NCI-H526 treated with DMSO at 0.1 percent for 48 hours (cell line): ENCODE measurements around the gene PHLDB3.
"Not testable (repeated sequence)": the region's sequence is repeated elsewhere in the genome, so short reads cannot be mapped to it uniquely, and the experiment has no call there.

Source experiments
- DNase-seq: peaks from one replicate; lab custom pipeline; 2025; lab: John Stamatoyannopoulos, UW

Gene PHLDB3

DNA sequence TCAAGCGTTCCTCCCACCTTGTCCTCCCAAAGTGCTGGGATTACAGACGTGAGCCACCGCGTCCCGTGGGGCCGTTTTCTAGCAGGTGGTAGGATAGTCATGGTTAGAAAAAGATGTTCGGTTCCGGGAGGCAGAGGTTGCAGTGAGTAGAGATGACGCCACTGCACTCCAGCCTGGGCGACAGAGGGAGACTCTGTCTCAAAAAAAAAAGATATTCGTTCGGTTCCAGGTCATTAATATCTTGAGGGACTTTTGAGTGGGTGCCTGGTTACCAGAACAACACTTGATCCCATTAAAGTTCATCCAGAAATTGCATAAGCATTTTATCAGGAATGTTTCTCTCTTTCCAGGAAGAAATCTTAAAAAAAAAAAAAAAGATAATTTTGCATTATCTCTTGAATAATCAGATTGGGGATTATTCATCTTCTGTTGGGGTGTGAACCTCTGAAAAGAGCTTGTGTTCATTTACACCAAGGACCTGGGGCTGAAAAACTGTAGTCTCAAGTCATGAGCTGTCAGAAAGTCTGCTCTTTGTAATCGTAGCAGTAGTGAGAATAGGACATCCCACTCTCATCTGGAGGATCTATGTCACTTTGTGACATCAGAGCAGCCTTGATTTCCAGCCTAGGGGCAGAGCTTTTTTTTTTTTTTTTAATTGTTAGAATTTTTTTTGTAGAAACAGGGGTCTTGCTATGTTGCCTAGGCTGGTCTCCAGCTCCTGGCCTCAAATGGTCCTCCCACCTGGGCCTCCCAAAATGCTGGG, 23.5 kb upstream of the PHLDB3 start:
- DNase-seq = no peak

- DNase-seq = peak; percentile 54
These were observed 22.6 kb upstream of the PHLDB3 start, which contains the start of gene ETHE1 for GRCh38 chr19:43526884-43527859. ETHE1 (minus strand) TSS chr19:43527201; CDS start chr19:43527177, 24 bp downstream.

GRCh38 chr19:43525836-43526771, 21.6 kb upstream of the PHLDB3 start:
- DNase-seq = peak; percentile 7

DNA sequence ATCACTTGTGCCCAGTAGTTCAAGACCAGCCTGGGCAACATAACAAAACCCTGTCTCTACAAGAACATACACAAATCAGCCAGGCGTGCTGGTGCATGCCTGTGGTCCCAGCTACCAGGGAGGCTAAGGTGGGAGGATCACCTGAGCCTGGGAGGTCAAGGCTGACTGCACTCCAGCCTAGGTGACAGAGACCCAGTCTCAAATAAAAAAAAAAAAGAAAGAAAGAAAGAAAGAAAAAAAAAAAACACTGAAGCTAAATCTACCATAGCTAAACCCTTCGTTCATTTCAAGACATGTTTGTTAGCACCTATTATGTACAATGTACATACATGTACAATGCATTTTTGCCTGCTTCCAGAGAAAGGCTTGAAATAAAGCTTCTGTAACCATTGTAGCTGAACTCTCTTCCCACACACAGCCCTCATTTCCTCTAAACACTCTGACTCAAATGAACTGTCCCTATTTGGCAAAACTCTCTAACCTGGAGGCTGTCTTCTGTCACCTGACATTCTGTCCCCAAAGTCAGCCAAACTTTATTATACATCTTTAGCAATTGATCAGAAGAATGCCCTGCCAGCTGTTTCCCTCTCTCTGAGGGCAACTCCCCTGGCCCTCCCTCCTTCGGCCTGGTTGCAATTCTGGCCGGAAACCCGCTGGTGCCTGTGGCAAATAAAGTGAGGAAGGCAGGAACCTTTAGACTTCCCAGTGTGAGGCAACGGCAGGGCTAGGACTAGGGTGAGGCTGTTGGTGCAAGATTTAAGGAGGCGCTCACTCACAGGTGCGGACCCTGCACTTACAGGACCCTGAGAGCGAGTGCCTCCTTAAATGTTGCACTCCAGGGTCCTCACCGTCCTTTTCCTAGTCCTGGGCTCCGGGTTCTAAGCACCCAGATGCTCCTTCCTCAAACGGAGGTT, 20.6 kb upstream of the PHLDB3 start:
- DNase-seq = no peak

DNA sequence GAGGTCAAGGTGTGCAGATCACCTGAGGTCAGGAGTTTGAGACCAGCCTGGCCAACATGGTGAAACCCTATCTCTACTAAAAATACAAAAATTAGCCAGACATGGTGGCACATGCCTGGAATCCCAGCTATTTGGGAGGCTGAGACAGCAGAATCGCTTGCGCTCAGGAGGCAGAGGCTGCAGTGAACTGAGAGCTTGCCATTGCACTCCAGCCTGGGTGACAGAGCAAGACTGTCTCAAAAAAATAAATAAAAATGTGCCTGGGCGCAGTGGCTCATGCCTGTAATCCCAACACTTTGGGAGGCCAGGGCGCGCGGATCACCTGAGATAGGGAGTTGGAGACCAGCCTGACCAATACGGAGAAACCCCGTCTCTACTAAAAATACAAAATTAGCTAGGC, 19.1 kb upstream of the PHLDB3 start:
- DNase-seq = not testable (repeated sequence)

DNA sequence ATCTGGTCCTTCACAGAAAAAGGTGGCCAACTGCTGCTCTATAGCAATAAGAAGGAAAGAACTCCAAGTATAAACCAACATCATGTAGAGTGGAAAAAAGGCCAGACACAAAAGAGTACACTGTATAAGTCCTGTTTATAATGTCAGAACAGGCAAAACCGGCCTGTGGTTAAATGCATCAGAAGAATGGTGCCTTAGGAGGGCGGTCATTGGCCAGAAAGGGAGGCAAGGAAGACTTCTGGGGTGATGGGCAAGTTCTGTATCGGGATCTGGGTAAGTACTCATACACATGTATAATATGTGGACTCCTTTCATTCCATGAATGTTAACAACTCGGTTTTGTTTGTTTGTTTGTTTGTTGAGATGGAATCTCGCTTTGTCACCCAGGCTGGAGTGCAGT, 18.4 kb upstream of the PHLDB3 start:
- DNase-seq = no peak

- DNase-seq = peak; percentile 68
These were observed 15.0 kb upstream of the PHLDB3 start for GRCh38 chr19:43519436-43520088.

DNA sequence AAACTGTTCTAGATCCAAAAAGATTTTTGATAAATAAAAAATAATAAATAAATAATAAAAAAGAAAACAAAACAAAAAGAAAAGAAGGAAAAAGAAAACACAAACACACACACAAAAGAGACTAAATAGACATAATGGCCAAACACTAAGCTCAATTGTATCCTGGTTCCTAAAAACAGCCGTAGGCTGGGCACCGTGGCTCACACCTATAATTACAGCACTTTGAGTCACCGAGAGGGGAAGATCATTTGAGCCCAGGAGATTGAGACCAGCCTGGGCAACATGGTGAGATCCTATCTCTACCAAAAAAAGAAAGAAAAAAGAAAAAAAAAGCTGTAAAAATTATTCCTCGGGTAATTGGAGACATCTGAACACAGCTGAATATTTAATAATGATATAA, 13.5 kb upstream of the PHLDB3 start:
- DNase-seq = no peak

DNA sequence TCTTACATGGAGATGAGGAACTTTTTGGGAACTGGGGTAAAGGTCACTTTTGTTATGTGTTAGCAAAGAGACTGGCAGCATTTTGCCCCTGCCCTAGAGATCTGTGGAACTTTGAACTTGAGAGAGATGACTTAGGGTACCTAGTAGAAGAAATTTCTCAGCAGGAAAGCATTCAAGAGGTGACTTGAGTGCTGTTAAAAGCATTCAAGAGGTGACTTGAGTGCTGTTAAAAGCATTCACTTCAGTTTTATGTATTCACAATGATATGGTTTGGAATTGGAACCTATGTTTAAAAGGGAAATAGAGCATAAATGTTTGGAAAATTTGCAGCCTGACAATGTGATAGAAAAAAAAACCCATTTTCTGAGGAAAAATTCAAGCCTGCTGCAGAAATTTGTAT, 7.9 kb upstream of the PHLDB3 start:
- not testable (repeated sequence) for DNase-seq

DNA sequence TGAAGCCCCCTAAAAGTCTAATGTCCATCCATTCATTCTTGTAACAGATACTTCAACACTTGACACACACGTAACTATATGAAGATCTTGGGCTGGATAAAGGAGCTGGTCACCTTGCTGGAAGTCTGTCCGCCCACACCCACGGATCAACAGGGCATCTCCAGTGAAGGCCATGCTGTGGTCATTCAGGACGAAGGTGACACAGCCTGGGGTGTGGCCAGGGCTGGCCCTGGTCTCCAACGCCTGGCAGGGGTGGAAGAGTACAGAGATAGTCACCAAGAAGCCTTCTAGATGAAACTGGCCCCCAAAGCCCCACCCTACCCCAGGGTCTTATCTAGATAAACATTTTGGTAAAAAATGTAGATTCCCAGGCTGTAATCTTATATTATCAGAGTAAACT, 6.8 kb upstream of the PHLDB3 start:
- DNase-seq = no peak

DNA sequence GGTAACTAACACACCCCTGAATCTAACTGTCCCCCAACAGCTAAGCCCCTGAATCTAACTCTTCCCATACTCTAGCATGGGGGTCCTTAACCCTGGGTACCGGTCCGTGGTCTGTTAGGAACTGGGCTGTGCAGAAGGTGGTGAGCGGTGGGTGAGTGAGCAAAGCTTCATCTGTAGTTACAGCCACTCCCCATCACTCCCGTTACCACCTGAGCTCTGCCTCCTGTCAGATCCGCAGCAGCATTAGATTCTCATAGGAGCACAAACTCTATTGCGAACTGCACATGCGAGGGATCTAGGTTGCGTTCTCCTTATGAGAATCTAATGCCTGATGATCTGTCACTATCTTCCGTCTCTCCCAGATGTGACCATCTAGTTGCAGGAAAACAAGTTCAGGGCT, 6.2 kb upstream of the PHLDB3 start:
- no peak for DNase-seq

DNA sequence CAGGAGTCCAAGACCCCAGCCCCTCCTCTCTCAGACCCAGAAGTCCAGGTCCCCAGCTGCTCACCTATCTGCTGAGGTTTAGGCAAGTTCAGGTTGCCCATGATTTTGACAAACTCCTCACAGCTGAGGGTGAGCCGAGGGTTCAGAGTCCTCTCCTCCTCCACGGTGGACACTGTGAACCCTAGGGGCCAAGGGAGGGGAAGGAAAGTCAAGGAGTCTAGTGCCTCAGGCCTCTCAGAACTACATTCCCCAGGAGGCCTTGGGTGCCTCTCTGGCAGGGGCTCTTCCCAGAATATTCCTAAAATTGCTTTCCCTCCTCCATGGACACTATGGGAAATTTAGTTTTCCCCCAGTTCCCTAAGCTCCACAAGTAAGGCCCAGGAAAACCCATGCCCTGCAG, 3.3 kb upstream of the PHLDB3 start:
- no peak for DNase-seq

DNA sequence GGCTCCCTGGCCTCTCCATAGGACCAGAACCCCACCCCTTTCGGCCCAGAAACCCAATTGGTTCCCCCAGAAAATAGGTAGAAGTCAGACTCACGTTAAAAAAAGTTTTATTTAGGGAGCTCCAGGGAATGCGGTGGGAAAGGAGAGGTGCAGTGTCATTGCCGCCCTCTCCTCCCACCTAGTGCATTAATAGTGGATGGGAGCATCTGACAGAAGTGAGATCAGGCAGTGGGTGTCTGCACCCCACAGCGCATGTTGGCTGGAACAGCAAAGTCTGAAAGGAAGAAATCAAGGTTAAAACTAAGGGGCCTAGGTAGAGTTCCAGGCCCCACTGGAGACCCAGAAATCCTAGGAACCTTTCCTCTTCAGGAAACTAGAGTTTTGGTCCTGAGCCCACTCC, 2.1 kb upstream of the PHLDB3 start:
- no peak for DNase-seq

DNA sequence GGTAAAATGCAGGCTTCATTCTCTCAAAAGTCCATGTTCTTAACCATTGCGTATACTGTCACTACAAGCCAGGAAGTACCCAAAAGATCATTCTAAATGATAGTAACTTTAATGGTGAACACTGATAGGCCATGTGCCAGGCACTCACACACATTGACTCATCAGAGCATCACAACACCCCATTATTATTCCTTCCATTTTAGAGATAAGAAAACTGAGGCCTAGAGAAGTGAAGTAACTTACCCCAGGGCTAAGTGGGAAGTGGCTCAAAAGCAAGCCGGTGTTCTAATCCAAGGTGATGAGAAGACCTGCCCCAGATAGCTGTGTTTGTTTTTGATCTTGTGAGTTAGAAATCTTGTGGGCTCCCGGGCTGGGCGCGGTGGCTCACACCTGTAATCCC, 1.4 kb upstream of the PHLDB3 start:
- no peak for DNase-seq

DNA sequence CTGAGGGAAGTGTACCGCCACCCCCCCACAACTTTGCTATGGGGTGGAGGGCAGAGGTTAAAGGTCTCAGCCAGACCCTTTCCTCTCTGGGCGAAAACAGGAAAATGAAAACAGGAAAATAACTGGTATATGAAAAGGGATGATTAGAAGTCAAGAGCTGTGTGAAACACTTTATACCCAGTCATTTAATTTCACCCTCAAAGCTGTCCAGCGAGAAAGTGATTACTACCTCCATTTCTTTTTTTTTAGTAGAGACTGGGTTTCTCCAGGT, 575 bp upstream of the PHLDB3 start:
- DNase-seq = no peak

DNA sequence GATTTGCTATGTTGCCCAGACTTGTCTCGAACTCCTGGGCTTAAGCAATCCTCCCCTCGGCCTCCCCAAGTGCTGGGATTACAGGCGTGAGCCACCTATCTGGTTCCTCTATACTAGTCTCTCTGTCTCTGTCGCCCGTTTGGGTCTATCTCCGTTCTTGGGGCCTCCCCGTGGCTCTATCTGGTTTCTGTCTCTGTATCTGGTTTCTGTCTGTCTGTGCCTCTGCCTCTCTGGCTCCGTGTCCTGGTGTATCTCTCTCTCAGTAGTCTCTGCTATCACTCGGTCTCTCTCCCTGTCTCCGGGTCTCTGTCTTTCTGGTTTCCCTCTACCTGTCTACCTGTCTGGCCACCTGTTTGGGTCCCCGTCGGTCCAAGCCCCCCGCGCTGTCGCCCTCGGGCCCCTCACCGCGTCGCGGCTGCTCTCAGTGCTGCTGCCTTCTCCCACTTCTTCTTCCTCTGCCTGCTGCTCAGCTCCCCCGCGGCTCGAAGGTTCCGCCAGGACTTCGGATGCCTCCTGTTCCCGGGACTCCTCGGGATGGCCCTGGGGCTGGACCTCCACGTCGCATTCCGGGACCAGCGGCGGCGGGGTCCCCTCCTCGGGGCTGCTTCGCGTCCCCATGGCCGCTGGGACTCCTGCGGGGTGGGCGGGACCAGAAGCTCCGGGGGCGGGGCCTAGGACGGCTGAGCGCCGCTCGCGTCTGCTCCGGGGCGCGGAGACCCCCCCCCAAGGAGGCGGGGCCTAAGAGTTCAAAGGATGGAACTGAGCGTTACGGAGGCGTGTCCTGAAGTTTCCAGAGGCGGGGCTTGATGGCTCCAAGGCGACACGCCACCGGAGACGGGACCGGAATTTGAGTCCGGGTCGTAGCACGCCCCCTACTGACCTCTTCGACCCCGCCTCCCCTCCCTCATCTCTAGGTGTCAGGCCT, 783 bp downstream of the PHLDB3 start:
- DNase-seq = peak; percentile 89

DNA sequence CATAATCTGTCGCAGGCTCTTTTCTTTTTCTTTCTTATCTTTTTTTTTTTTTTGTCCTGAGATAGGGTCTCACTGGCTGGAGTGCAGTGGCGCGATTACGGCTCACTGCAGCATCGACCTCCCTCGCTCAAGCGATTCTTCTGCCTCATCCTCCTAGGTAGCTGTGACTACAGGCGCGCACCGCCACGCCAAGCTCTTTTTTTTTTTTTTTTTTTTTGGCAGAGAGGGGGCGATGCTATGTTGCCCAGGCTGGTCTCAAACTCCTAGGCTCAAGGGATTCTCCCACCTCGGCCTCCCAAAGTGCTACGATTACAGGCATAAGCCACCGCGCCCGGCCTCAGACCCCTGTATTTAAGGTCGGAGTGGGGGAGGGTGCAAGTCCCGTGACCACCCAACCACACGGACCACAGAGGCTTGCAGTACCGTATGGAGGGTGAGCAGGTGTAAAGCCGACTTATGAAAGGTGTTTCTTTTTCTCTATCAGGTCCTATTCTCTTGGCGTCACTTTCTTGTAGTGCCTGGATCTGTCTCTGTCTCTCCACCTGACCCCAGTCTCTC, 2.0 kb downstream of the PHLDB3 start:
- no peak for DNase-seq

GRCh38 chr19:43501661-43502418, 2.7 kb downstream of the PHLDB3 start:
- no peak for DNase-seq
